Right ventricle myocardium superior (tissue), 1 donor: ENCODE results near the gene STK26. TPM values are rescaled to one million over a fixed set of nuclear protein-coding genes. Genes with fewer than 3 reads are reported as not detected.
"Not testable (repeated sequence)": the region's sequence is repeated elsewhere in the genome, so short reads cannot be mapped to it uniquely, and the experiment has no call there.

Experiments used
- ATAC-seq: fragments of 200-7000 bp; cut with Tn5 transposase; one replicate; pipeline ENCODE4 v1.9.1; 2020; ENCODE audit warnings: mild to moderate bottlenecking; ENCODE audit not compliant: poor library complexity
- DNase-seq: peaks from one replicate; pipeline ENCODE4 v3.0.0-alpha.2; 2020
- intact Hi-C: fragments of 100-400 bp; cut with DNase I; formaldehyde crosslinking; loops from one replicate; pipeline ENCODE4 v1.11.2; 2022
- long read RNA-seq: library from polyadenylated mRNA; unstranded; transcript quantifications from one replicate; pipeline ENCODE4 v2.0.0, GENCODE V29; 2021
- total RNA-seq: library from RNA; stranded (reverse); fragmentation: NEBNext Ultra II Directional; extraction: Animal tissue kit (Norgen Biotek cat#: 25700); gene quantifications from one replicate; pipeline ENCODE4 v1.2.1, GENCODE V29; 2021
- donor health status: DM: no; HTN: yes; CAD: no; lungs with severe emphysema.

STK26 gene
- total RNA-seq: 0.51 TPM
- long read RNA-seq, partial matches to known transcripts: 0 of 2 reads
- long read RNA-seq, other reads (novel, unspliced or antisense): 0 of 2 reads

DNA sequence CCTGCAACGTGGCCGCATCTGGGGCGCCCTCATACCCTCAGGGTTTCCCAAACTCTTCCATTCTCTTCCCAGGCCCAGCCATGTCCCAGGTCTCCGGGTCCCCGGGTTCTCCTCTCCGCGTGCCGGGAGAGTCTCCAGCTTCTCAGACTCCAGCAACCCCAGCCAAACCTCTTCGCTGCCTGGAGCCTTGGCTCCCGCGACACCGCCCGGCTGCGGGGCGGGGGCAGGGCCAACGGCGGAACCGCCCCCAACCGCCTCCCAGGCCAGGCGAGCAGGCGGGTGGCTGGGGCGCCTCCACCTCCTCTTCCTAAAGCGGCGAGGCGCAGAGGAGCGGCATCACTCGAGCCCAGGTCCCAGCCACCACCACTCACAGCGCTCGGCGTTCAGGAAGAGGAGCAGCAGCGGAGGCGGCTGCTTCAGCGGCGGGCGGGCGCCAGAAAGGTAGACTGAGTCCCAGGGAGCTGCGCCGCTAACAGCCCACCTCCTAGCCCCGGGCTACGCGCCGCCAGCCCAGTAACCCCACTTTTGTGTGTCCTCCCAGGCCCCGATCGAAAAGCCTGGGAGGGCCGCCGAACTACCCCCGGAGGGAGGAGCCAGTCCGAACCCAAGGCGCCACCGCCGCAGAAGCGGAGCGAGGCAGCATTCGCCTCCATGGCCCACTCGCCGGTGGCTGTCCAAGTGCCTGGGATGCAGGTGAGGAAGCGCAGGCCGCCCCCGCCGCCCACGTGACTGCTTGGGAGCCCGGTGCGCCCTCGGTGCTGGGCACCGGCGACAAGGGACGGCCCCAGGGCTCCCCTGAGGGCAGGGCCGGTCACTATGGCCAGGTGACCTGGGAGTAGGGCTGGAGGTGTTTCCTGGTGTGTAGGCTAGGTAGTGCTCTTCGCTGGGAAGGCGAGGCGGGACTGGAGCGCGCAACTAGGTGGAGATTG, at the start of gene STK26:
Gene STK26, plus strand, starts transcription at position 336 of the 929 bp plus-strand sequence. Its CDS starts 316 bp downstream, at position 652.
- intact Hi-C loops: no loop called here
- ATAC-seq (peak; percentile 99), DNase-seq (peak; percentile 80)

DNA sequence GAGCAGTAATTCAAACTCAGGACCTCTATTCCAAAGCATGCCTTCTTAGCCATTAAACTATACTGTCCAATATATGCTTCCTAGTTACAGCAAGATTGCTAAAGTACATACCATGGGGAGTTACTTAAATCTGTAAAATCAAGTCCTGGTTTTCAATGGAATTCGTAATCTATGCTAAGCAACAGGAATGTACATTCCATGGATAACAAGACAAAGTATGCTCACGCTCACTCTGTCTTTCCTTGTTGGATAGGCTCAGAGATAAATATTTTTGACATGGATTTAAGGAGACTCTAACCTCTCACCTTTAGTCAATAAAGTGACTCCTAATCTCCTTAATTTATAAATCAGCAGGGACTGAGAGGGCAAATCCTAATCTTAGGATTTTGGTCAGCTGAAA, 47.3 kb upstream of the STK26 start:
- no peak for DNase-seq
- intact Hi-C loops: no loop called here
- no peak for ATAC-seq

DNA sequence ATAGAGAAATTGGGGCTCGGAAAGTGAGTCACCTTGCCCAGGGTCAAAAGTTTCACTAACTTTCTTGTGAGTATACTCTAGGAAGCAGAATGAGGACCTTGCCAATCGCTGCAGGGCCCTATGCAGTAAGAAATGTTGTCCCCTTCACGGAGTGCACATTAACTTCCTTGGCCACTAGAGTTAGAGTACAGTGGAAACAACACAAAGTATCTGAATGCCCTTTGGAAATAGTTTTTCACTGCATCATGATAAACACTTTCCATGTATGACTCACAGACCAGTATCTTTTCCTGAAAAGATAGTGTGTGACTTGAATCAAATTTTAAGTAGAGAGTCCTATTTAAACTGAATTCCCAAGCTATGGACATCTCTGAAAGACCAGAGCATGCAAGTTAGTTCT, 45.5 kb upstream of the STK26 start:
- ATAC-seq (no peak), DNase-seq (no peak)
- intact Hi-C loops: no loop called here

DNA sequence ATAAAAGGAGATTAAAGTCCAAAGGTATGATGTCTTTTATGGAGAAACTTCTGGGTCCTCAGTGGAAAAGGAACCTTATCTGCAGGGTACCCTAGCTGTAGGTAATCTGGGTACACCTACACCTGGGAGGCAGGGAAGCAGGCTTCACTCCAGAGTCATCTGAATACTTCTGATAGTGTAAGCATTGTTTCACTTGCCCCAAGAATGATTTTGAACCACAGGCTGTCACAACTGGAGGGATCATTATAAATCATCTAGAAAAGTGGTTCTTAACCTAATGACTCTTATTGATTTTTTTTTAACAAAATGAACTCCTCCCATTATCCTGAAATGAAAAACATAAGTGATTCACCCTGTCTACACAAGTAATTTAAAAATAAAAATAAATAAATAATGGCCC, 44.0 kb upstream of the STK26 start:
- ATAC-seq (no peak), DNase-seq (no peak)
- intact Hi-C loops: no loop called here

DNA sequence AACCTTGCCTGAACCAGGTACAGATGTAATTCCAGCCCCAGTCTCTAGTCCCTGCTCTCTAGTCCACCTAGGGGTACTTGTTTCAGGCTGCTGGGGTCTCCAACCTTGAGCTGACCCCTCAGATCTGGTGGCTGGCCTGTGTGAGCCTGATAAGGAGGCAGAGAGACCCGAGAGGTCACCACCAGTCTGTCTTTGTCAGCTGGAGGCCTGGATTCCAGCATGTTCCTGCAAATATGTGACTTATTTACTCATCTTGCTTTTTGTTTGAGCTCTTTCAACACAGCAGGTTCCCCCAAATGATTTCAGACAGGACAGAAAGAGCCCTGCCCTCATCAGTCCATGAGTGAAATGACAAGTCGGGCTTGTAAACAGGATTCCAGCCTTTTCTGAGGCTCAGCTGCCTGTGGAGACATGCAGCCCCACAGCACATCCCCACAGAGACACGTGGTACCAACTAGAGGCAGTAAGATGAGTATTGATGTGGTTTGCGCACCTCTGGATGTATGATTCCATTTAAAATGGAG, 37.5 kb upstream of the STK26 start:
- no peak for ATAC-seq
- no peak for DNase-seq
- intact Hi-C loops: no loop called here

DNA sequence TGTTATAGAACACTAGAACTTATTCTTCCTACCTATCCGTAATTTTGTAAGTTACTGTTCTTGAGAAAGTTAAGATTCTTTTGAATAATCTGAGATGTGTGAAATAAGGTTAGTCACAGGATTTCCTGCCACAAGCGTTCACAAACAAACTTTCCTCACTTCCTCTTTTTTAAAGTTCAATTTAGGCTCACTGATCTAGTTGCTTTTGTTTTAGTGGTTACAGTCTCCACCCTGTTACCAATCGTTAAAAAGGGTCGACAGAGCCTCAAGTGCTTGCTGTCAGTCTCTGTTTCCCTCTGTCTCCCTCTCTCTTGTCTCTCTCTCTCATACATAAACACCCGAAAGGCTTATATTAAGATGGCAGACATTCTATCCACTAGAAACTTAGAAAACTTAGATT, 35.9 kb upstream of the STK26 start:
- no peak for ATAC-seq
- intact Hi-C loops: no loop called here
- no peak for DNase-seq

DNA sequence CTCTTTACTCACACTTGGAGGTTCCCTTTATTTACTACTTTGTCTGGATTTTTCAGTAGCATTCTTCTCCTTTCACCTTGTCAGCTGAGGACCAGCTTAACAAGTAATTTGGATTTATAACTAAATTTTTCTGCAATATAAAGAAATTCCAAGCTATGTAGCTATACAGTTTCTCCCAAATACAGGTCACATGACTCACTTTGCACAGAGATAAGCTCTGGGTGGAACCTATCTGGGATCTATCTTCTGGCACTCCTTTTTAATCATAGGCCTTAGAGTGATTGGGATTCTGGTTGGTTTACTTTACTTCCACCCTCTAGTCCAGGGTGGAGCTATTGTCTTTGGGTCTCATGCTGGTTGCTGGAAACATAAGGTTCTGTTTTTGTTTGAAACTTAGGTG, 34.9 kb upstream of the STK26 start:
- intact Hi-C loops: no loop called here
- DNase-seq (no peak), ATAC-seq (no peak)

DNA sequence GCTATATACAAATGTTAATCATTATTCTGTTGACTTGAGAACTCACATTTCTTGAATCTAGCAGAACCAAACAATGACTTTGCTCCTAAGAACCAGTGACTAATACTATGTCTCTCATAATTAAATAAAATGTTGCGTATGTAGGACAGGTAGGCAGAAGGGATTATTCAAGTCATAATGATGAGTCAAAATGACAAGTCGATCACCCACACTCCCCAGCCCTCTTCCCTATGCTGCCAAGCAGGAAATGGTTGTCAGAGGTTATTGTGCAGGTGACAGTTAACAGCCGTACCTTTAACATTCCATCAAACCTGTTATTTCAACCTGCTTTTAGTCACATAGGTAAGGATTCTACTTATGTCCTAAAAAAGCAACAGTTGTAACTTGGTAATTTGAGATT, 22.0 kb upstream of the STK26 start:
- no peak for DNase-seq
- ATAC-seq: no peak
- intact Hi-C loops: no loop called here

DNA sequence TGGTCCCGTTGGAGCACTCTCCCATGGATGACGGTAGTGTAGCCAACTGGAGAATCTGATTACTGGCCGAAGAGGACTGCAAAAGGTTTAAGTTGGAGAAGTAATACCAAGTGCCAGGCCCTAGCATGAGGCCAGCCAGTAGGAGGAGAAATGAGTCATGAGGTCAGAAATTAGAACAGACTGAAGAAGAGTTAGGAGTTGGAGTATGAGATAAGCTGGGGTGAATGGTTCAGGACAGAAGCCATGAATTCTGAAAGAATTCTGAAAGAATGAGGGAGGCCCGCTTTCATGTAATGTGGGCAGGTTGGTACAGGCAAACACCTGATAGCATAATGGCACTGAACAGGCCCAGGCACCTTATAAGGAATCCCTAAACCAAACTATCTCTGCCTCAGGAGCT, 18.4 kb upstream of the STK26 start:
- DNase-seq (no peak), ATAC-seq (no peak)
- intact Hi-C loops: no loop called here

DNA sequence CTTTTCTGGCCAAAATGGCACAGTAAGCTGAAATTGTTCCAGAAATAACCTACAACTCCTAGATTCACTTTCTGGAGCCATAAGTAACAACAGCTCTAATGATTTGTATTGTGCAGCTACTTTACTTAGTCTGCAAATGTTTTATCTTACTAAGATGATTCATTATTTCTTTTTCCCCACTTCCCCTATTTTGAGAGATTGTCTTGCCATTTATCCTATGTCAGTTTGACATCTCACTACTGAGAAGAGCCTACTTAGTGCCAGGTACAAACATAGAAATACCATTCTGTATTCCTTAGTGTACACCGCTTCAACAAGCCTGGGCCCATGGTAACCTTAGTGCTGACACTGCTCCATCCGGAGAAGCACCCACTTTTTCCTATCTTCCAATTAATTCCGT, 13.8 kb upstream of the STK26 start:
- intact Hi-C loops: no loop called here
- no peak for DNase-seq
- ATAC-seq: no peak

DNA sequence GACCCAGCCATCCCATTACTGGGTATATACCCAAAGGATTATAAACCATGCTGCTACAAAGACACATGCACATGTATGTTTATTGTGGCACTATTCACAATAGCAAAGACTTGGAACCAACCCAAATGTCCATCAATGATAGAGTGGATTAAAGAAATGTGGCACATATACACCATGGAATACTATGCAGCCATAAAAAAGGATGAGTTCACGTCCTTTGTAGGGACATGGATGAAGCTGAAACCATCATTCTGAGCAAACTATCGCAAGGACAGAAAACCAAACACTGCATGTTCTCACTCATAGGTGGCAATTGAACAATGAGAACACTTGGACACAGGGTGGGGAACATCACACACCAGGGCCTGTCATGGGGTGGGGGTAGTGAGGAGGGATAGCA, 12.9 kb upstream of the STK26 start:
- intact Hi-C loops, ATAC-seq, DNase-seq: not testable (repeated sequence)

DNA sequence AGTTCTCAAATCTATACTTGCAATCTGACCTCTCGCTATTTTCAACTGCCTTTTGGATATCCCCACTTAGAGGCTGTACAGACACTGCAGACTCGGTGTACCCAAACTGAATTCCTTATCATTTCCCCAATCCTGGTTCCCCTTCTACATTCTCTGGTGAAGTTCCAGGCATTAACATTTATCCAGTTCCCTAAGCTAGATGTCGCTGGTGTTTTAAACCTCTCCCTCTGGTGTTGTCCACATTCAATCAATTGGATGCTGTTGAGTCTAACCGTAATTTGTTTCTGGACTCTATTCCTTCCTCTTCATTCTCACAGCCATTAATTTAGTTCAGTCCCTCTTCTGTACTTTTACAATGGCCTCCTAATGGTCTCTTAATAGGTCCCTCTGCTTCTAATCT, 7.2 kb upstream of the STK26 start:
- ATAC-seq (no peak), DNase-seq (no peak)
- intact Hi-C loops: no loop called here

DNA sequence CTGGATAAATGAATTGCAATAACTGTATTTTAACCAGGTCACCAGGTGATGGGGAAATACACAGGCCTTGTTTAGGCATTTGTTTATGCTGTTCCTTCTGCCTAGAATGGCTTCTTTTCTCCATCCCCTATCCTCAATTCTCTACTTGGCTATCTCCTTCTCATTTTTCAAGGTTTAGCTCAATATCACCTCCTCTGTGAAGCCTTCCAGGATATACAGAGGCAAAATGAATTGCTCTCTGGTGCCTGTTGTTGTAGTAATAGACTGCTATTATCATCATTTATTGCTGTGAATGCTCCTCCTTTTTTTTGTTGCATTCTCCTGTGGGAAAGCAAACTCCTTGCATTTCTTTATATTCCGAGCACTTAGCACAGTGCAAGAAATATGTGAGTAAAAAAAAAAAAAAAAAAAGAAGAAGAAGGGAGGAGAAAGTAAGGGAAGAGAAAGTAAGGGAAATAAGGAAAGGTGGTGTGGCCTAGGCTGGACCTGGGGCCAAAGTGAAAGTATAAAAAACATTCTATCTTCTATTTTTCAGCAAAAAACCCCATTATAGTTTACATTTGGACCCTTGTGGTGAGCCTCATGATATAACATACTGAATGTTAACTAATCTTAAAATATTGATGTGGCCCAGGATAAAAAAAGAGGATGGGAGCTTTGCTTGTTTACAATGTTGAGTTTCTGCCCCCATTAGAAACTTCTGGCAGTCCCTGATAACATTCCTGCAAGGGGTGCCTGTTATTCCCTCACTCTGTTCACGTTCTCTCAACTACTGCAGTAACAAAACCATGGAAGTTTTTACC, 6.3 kb upstream of the STK26 start:
- no peak for ATAC-seq
- intact Hi-C loops: no loop called here
- DNase-seq: no peak

DNA sequence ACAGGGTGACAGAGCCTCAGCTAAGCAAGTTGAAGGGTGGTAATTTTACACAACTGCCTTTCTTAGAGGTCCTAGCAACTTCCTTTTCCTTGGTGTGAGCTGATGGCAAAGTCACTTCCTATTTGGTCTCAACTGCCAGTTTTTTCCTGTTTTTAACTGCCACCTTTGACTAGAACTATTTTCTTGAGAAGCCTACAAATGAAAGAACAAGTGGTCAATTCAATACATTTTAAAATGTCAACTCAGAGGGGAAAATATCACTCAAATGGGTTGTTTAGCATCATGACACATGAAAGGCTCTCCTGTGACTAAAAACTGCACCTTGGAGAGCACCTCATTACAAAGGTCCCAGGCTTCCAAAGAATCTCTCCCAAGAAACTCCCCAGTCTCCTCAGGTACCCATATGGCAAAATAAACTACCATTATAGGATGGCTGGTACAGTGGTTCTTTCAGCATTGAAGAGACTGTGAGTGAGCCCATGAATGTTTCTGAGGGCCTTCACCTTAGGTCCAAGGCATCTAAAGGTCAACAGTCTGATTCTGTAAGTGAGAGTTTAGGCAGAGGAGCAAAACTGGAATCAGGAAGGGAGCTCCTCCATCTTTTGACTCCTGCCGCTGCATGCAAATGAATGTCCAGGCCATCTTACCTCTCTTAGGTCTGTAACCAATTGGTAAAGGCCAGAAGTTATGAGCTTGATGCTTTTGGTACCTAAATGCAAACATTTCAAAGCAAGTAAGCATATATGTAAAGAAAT, 5.5 kb upstream of the STK26 start:
- no peak for ATAC-seq
- no peak for DNase-seq
- intact Hi-C loops: no loop called here

DNA sequence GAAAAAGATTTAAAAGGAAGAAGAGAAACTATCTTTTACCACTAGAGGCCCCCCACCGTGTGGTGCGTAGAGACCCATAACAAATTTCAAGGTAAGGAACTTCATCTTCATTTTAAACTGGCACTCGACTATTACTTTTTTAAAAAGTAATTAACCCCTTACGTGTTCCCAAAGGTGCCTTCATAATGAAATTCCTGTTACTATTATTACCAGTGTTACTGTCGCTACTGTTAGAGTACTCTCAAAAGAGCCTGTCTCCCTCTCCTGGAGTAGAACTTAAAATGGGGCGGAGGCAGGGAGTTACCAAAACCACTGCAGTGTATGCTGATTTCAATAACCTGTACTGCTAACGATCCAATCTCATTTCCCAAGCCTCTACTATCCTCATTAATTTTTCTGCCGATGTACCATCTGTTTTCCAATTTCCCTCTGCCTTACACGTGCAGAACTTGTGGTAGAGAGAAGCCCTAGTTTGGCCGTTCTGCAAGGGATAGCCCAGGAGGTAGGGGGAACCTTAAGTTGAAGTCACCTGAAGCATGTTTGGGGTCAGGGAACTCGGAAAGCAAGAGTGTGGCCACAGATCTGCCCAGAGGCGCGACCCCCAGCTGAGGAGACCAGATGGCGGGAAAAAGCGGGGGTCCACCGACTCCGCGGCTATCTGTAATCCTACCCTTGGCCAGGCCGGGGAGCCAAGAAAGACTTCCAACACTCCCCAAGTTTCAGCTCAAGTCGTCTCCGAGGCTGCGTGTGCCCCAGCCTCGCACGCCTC, 720 bp upstream of the STK26 start:
- intact Hi-C loops: no loop called here
- peak; percentile 15 for ATAC-seq
- DNase-seq: no peak

DNA sequence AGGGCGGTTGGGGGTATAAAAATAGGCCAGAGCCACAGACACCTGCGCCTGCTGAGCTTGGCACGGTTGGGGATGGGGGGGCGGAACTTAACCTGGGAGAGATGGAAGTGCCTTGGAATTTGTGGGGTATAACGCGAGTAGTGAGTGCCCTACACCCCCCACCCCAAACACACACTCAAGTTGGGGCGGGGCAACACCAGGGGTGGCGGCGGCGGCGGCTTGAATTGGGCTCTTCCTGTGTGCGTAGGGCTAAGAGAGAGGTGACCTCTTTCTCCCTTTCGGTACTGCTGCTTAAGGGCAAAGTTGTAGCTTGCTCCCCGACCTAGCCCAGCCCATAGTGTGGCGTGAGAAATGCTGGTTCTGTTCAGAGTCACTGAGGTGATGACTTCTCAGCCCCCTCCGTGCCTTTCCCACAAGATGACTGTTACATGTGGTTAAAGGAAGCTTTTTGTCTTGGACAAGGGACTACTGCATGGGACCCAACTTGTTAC, 839 bp downstream of the STK26 start:
- ATAC-seq (peak; percentile 27), DNase-seq (peak; percentile 45)
- intact Hi-C loops: no loop called here

DNA sequence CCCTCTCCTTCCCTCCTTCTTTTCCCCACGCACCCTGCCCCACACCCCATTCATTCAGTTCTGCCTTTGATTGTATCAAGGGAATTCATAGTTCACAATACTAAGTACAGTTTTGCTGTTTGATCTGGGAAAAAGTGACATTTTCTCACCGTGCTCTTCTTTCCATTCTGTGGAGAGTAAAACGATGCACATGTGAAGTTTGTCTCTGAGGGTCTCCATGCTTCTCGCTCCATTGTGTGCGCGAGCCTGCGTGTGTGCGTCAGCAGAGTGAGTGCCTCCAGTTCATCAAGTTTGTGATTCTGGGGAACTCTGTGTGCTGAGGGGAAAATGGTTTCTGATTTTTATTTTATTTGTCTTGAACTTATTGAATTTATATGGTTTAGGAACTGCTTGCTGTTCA, 1.9 kb downstream of the STK26 start:
- no peak for DNase-seq
- intact Hi-C loops: no loop called here
- ATAC-seq: no peak

DNA sequence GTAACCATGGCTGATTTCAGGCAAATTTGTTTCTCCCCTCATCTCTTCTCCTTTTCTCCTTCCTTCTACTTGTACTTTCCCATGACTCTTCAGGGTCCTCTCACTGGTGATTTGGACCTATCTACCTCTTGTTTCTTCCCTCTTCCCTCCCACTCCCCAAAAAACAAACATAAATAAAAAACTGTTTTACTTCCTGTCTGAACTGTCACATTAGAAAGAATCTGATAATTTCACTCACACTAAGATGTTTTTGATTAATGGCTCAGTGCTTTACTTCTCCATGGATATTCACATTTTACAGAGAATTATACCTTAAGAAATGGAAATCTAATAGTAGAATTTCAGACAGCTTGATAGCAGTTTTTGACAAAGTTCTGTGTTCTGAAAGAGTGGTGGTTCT, 7.2 kb downstream of the STK26 start:
- intact Hi-C loops: no loop called here
- ATAC-seq (no peak), DNase-seq (no peak)
